ENCODE measurements around the gene ZNF93. TPM values are rescaled to one million over a fixed set of nuclear protein-coding genes. Genes with fewer than 3 reads are reported as not detected.
"Not testable (repeated sequence)": the region's sequence is repeated elsewhere in the genome, so short reads cannot be mapped to it uniquely, and the experiment has no call there.

Gene ZNF93
- total and polyA plus RNA-seq, 2 donors (not counting 1 experiment from before 2014, with no cell fraction given), result 3.8 to 6.6 TPM

DNA sequence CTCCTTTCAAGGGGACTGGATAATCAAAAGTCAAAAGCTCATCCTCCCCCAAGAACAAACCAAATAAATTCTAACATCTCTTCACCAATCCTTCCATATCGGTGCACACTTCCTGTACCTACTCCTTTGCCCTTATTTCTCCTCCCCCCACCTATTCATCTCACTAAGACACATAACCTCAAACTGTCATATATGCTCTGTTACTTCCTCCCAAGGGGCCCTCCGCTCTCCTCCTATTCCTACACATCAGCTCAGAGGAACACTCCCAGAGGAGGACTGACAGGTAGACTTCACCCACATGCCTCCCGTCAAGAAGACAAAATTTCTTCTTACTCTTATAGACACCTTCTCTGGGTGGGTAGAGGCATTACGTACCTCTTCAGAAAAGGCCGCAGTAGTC, 48.1 kb downstream of the ZNF93 start:
- Histone ChIP-seq H3K4me2 (ENCODE audit: extremely low read depth, insufficient read depth, low read length) (no peak overlapping the region), H3K4me3 (replicated peaks in 1 of 4; ENCODE audit: control extremely low read depth in 1 of 4, insufficient read depth in 1 of 4, low read depth in 3 of 4, low read length in 4 of 4) (no peak overlapping the region), H3K9ac (ENCODE audit: insufficient read depth, low read length) (no peak overlapping the region), H3K4me1 (ENCODE audit: control insufficient read depth, extremely low read depth, insufficient read depth, low read length) (no peaks in the 10 kb centered on the region), H3K36me3 (ENCODE audit: control insufficient read depth, insufficient read depth, low read length) (no peaks in the 10 kb centered on the region), H3K9me3 (ENCODE audit: control insufficient read depth, insufficient read depth, low read depth, low read length) (no peaks in the 10 kb centered on the region), H3K79me2 (ENCODE audit: control insufficient read depth, insufficient read depth, low read length) (no peaks in the 10 kb centered on the region), H3K27ac (ENCODE audit: insufficient read depth, low read length) (no peak overlapping the region), H4K20me1 (ENCODE audit: control insufficient read depth, extremely low read depth, insufficient read depth, low read length) (no peaks in the 10 kb centered on the region), H2AFZ (ENCODE audit: low read length) (no peak overlapping the region), H3K27me3 (ENCODE audit: control insufficient read depth, insufficient read depth, low read length) (no peaks in the 10 kb centered on the region)
- DNase-seq (ENCODE audit: low read depth in 2 of 2), result no peak
- TF ChIP-seq EZH2 (IDR thresholded peaks at IDR 0.05; ENCODE audit: low read length, missing control alignments), result no peak
- TF ChIP-seq, protein P1, sequence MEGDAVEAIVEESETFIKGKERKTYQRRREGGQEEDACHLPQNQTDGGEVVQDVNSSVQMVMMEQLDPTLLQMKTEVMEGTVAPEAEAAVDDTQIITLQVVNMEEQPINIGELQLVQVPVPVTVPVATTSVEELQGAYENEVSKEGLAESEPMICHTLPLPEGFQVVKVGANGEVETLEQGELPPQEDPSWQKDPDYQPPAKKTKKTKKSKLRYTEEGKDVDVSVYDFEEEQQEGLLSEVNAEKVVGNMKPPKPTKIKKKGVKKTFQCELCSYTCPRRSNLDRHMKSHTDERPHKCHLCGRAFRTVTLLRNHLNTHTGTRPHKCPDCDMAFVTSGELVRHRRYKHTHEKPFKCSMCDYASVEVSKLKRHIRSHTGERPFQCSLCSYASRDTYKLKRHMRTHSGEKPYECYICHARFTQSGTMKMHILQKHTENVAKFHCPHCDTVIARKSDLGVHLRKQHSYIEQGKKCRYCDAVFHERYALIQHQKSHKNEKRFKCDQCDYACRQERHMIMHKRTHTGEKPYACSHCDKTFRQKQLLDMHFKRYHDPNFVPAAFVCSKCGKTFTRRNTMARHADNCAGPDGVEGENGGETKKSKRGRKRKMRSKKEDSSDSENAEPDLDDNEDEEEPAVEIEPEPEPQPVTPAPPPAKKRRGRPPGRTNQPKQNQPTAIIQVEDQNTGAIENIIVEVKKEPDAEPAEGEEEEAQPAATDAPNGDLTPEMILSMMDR (conservative IDR thresholded peaks at IDR 0.05 in 1 of 2, IDR thresholded peaks at IDR 0.05 in 1 of 2; ENCODE audit: low read depth in 1 of 2, low read length in 2 of 2), result no peak

DNA sequence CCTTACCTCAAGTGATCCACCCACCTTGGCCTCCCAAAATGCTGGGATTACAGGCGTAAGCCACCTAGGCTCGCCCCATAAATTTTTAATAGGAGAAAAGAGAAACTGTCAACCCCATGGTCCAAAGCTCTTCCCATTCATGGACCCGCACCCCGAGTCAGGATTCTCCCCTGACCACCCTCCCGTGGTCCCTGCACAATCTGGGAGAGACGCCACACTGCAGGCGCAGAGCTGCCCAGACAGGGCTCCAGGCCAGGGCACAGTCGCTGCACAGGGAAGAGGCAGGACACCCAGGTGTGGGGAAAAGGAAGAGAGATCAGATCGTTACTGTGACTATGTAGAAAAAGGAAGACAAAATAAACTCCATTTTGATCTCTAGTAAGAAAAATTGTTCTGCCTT, 54.5 kb downstream of the ZNF93 start:
- Histone ChIP-seq H3K9me3 (ENCODE audit: control insufficient read depth, insufficient read depth, low read depth, low read length) (no peaks in the 10 kb centered on the region), H3K36me3 (ENCODE audit: control insufficient read depth, insufficient read depth, low read length) (no peaks in the 10 kb centered on the region), H3K79me2 (ENCODE audit: control insufficient read depth, insufficient read depth, low read length) (no peaks in the 10 kb centered on the region), H4K20me1 (ENCODE audit: control insufficient read depth, extremely low read depth, insufficient read depth, low read length) (no peaks in the 10 kb centered on the region), H3K27ac (ENCODE audit: insufficient read depth, low read length) (no peak overlapping the region), H2AFZ (ENCODE audit: low read length) (no peak overlapping the region), H3K9ac (ENCODE audit: insufficient read depth, low read length) (no peak overlapping the region), H3K4me3 (replicated peaks in 1 of 4; ENCODE audit: control extremely low read depth in 1 of 4, insufficient read depth in 1 of 4, low read depth in 3 of 4, low read length in 4 of 4) (no peak overlapping the region), H3K27me3 (ENCODE audit: control insufficient read depth, insufficient read depth, low read length) (no peaks in the 10 kb centered on the region), H3K4me2 (ENCODE audit: extremely low read depth, insufficient read depth, low read length) (no peak overlapping the region), H3K4me1 (ENCODE audit: control insufficient read depth, extremely low read depth, insufficient read depth, low read length) (no peaks in the 10 kb centered on the region)
- TF ChIP-seq EZH2 (IDR thresholded peaks at IDR 0.05; ENCODE audit: low read length, missing control alignments), result no peak
- TF ChIP-seq, protein P1 (conservative IDR thresholded peaks at IDR 0.05 in 1 of 2, IDR thresholded peaks at IDR 0.05 in 1 of 2; ENCODE audit: low read depth in 1 of 2, low read length in 2 of 2), result no peak
- no peak for DNase-seq (ENCODE audit: low read depth in 2 of 2)

DNA sequence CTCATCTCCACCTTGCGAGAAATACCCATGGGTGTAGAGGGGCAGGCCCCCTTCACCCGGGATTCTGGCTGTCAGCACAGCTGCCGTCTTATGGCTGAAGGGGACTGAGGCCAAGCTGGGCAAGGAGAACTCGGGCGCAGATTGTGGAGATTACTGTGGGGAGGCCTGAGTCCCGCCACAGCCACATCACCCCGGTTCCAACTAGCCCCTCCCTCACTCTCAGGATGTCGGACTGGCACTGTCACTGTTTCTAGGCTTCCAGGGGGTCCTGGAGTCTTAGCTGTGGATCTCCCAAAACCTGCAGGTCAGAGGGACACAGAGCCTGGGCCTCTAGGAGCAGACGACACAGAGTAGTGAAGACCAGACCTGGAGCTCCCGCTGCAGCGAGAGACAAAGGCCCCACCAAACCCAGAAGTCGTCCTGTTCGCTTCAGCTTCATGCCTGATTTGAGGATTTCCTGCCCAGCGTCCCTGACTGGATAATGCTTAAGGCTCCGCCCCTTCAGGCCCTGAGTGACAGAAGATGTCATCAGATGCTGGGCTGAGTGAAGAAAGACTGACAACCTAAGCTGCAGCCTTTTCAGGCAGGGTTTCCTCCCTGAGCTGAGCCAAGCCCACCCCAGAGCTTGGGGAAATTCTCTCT, 55.8 kb downstream of the ZNF93 start:
- Histone ChIP-seq H4K20me1 (ENCODE audit: control insufficient read depth, extremely low read depth, insufficient read depth, low read length) (no peaks in the 10 kb centered on the region), H3K4me3 (replicated peaks in 1 of 4; ENCODE audit: control extremely low read depth in 1 of 4, insufficient read depth in 1 of 4, low read depth in 3 of 4, low read length in 4 of 4) (no peak overlapping the region), H3K9ac (ENCODE audit: insufficient read depth, low read length) (no peak overlapping the region), H3K4me1 (ENCODE audit: control insufficient read depth, extremely low read depth, insufficient read depth, low read length) (no peaks in the 10 kb centered on the region), H3K27ac (ENCODE audit: insufficient read depth, low read length) (no peak overlapping the region), H2AFZ (ENCODE audit: low read length) (no peak overlapping the region), H3K27me3 (ENCODE audit: control insufficient read depth, insufficient read depth, low read length) (no peaks in the 10 kb centered on the region), H3K4me2 (ENCODE audit: extremely low read depth, insufficient read depth, low read length) (no peak overlapping the region), H3K79me2 (ENCODE audit: control insufficient read depth, insufficient read depth, low read length) (no peaks in the 10 kb centered on the region), H3K9me3 (ENCODE audit: control insufficient read depth, insufficient read depth, low read depth, low read length) (no peaks in the 10 kb centered on the region), H3K36me3 (ENCODE audit: control insufficient read depth, insufficient read depth, low read length) (no peaks in the 10 kb centered on the region)
- no peak for DNase-seq (ENCODE audit: low read depth in 2 of 2)
- TF ChIP-seq EZH2 (IDR thresholded peaks at IDR 0.05; ENCODE audit: low read length, missing control alignments), result no peak
- TF ChIP-seq, protein P1 (conservative IDR thresholded peaks at IDR 0.05 in 1 of 2, IDR thresholded peaks at IDR 0.05 in 1 of 2; ENCODE audit: low read depth in 1 of 2, low read length in 2 of 2), result no peak

DNA sequence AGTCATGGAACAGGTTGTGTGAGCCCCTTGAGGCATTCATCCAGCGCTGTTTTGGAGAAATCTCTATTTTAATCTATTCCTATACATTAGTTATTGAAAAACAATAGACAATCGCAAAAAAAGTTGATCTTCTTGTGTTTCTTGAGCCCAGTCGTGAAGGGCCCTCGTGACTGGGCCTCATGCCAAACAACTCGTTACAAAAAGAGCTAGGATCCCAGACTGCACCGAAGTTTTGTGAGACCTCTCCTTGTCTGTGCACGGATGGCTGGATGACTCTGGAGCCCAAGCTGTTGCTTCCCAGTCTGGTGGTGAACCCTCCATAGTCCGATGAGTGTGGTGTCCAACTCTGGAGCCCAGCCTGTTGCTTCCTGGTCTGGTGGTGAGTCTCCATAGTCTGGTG, 57.0 kb downstream of the ZNF93 start:
- H3K9ac ChIP-seq (ENCODE audit: insufficient read depth, low read length); H3K9me3 ChIP-seq (ENCODE audit: control insufficient read depth, insufficient read depth, low read depth, low read length); DNase-seq (ENCODE audit: low read depth in 2 of 2); H3K4me2 ChIP-seq (ENCODE audit: extremely low read depth, insufficient read depth, low read length); H3K4me3 ChIP-seq (replicated peaks in 1 of 4; ENCODE audit: control extremely low read depth in 1 of 4, insufficient read depth in 1 of 4, low read depth in 3 of 4, low read length in 4 of 4); H4K20me1 ChIP-seq (ENCODE audit: control insufficient read depth, extremely low read depth, insufficient read depth, low read length); H3K27ac ChIP-seq (ENCODE audit: insufficient read depth, low read length); H3K79me2 ChIP-seq (ENCODE audit: control insufficient read depth, insufficient read depth, low read length); H2AFZ ChIP-seq (ENCODE audit: low read length); H3K36me3 ChIP-seq (ENCODE audit: control insufficient read depth, insufficient read depth, low read length); H3K4me1 ChIP-seq (ENCODE audit: control insufficient read depth, extremely low read depth, insufficient read depth, low read length); H3K27me3 ChIP-seq (ENCODE audit: control insufficient read depth, insufficient read depth, low read length): not testable (repeated sequence)

Measured in fibroblast of lung (primary cell).